ENCODE data around the gene P2RX6. TPM values are rescaled to one million over a fixed set of nuclear protein-coding genes. Genes with fewer than 3 reads are reported as not detected.
A peak's percentile ranks its signal among the peaks of the same experiment; 100 is the strongest.

Gene P2RX6
- total and polyA plus RNA-seq, 8 donors, result 0.20 to 2.4 (median 1.8) TPM

DNA sequence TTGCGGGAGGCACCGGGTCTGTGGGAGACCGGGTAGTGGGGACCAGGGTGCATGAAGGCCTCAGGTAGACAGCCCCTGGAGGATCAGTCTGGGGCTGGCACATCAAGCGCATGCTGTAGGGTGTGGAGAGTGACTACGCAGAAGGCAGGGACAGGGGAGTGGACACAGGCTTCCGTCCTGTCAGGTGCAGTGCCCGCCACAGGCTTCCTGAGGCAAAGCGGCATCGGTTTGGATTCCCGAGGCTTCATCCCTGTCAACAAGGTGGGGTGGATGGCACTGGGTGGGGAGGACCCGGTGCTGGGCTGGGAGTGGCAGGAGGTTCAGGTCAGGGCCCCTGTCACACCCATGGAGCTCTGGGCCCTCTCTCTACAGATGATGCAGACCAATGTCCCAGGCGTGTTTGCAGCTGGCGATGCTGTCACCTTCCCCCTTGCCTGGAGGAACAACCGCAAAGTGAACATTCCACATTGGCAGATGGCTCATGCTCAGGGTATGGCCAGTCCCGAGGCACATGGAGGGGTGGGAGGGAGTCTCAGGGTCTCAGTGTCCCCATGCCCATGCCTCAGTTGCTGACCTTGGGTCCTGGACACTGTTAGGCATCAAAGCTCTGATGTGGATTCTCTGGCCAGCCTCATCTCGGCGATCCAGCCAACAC, 37.3 kb upstream of the P2RX6 start:
- H3K27me3 ChIP-seq, result peaks cover 0 to 10% of the 10 kb centered on the region in 2 donors
- peaks cover 8 to 29% of the 10 kb centered on the region in 2 donors for H3K4me1 ChIP-seq
- no peak for TF ChIP-seq CTCF (IDR thresholded peaks at IDR 0.05)
- H3K9me3 ChIP-seq, result peaks cover 0 to 7% of the 10 kb centered on the region in 2 donors
- DNase-seq (peak in 1 of 4 donors; percentile 44), ATAC-seq (no peak)
- no peaks in the 10 kb centered on the region for H3K36me3 ChIP-seq
- no peak overlapping the region for H3K27ac ChIP-seq
- H3K4me3 ChIP-seq, result no peak overlapping the region
- intact Hi-C loops (cut with DNase I), result no loop called here

GRCh38 chr22:20978419-20978818, 36.5 kb upstream of the P2RX6 start:
- DNase-seq (no peak), ATAC-seq (no peak)
- Histone ChIP-seq H3K4me3 (no peak overlapping the region), H3K27ac (no peak overlapping the region), H3K4me1 (peaks cover 8 to 36% of the 10 kb centered on the region in 2 donors), H3K36me3 (no peaks in the 10 kb centered on the region), H3K9me3 (peaks cover 0 to 7% of the 10 kb centered on the region in 2 donors), H3K27me3 (peaks cover 0 to 10% of the 10 kb centered on the region in 2 donors)
- intact Hi-C loops (cut with DNase I), result no loop called here
- TF ChIP-seq CTCF (IDR thresholded peaks at IDR 0.05), result no peak

- DNase-seq (peak in 3 of 4 donors; percentile 85 to 89 (median 87)), ATAC-seq (peak; percentile 73)
- intact Hi-C loops (cut with DNase I), result no loop called here
- Histone ChIP-seq H3K36me3 (no peaks in the 10 kb centered on the region), H3K4me3 (peak overlapping the region in 1 of 2 donors; percentile 11), H3K9me3 (peaks cover 0 to 7% of the 10 kb centered on the region in 2 donors), H3K27me3 (peaks cover 0 to 4% of the 10 kb centered on the region in 2 donors), H3K27ac (no peak overlapping the region), H3K4me1 (peaks cover 8 to 39% of the 10 kb centered on the region in 2 donors)
- no peak for TF ChIP-seq CTCF (IDR thresholded peaks at IDR 0.05)
These were observed 35.6 kb upstream of the P2RX6 start for GRCh38 chr22:20979243-20979809.

DNA sequence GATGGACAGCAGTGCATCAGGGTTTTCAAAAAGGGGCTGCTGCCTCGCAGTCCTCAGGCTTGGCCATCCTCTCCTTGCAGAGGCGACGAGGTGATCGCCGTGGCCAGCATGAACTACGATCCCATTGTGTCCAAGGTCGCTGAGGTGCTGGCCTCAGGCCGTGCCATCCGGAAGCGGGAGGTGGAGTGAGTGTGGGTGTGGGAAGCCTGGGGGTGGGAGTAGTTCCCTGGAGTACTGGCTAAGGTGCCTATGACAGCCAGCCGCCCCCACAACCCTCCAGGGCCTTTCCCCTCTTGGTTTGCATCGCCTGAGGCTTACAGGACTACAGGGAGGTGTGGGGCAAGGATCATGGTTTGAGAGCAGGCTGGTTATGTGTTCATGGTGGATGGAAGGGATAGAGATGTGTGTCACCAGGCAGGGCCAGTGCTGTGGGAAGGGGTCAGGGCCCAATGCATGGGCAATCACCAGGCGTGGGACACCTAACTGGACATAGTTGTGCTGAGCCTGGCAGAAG, 35.0 kb upstream of the P2RX6 start:
- Histone ChIP-seq H3K27me3 (no peaks in the 10 kb centered on the region), H3K4me3 (peak overlapping the region in 1 of 2 donors; percentile 11), H3K4me1 (peaks cover 8 to 39% of the 10 kb centered on the region in 2 donors), H3K27ac (no peak overlapping the region), H3K9me3 (peaks cover 0 to 7% of the 10 kb centered on the region in 2 donors), H3K36me3 (peaks cover 0 to under 1% of the 10 kb centered on the region in 2 donors)
- DNase-seq (peak in 1 of 4 donors; percentile 66), ATAC-seq (no peak)
- TF ChIP-seq CTCF (IDR thresholded peaks at IDR 0.05), result no peak
- intact Hi-C loops (cut with DNase I), result no loop called here

- Histone ChIP-seq H3K36me3 (peaks cover 0 to 6% of the 10 kb centered on the region in 2 donors), H3K4me1 (peaks cover 8 to 39% of the 10 kb centered on the region in 2 donors), H3K27me3 (no peaks in the 10 kb centered on the region), H3K27ac (no peak overlapping the region), H3K9me3 (peaks cover 0 to 7% of the 10 kb centered on the region in 2 donors), H3K4me3 (no peak overlapping the region)
- DNase-seq (no peak), ATAC-seq (no peak)
- no peak for TF ChIP-seq CTCF (IDR thresholded peaks at IDR 0.05)
- intact Hi-C loops (cut with DNase I), result no loop called here
These were observed 34.4 kb upstream of the P2RX6 start for GRCh38 chr22:20980523-20980922.

Data from left lung (tissue), 10 donors.